HG03159 (cell line): Measurements from ENCODE around the gene CTU2.

Source experiments
- ATAC-seq: cut with Tn5 transposase; IDR thresholded peaks from one replicate; pipeline ENCODE4 v1.9.1; 2021; ENCODE audit warnings: mild to moderate bottlenecking, moderate library complexity; ENCODE audit not compliant: unreplicated experiment

Gene CTU2

DNA sequence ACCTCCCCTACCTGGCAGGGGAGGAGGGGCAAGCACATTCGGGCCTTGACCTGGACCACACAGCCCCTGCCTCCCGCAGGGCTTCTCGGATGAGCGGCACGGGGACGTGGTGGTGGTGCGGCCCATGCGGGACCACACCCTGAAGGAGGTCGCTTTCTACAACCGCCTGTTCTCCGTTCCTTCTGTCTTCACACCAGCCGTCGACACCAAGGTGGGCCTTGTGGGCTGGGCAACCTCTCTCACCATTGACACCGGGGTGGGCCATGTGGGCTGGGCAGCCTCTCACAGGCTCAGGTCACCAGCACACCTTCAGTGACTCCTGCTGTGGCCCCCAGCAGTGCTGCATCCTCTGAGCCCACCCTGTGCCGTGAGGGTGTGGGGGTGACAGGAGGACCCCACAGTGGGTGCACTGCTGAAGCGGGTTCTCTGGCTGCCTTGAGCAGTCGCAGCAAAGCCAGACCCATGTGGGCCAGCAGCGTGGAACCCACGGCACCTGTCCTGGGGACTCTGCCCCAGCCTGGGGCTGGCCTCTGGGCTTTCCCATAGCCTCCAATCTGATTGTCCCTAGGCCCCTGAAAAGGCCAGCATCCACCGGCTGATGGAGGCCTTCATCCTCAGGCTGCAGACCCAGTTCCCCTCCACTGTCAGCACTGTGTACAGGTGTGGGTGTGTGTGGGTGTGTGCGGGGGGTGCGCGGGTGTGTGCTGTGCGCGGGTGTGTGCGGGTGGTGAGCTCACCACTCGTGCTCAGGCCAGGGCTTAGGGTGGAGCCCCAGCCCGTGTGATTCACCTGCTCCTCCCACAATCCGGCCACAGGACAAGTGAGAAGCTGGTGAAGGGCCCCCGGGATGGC is 7.5 kb downstream of the CTU2 start:
- no peak for ATAC-seq

DNA sequence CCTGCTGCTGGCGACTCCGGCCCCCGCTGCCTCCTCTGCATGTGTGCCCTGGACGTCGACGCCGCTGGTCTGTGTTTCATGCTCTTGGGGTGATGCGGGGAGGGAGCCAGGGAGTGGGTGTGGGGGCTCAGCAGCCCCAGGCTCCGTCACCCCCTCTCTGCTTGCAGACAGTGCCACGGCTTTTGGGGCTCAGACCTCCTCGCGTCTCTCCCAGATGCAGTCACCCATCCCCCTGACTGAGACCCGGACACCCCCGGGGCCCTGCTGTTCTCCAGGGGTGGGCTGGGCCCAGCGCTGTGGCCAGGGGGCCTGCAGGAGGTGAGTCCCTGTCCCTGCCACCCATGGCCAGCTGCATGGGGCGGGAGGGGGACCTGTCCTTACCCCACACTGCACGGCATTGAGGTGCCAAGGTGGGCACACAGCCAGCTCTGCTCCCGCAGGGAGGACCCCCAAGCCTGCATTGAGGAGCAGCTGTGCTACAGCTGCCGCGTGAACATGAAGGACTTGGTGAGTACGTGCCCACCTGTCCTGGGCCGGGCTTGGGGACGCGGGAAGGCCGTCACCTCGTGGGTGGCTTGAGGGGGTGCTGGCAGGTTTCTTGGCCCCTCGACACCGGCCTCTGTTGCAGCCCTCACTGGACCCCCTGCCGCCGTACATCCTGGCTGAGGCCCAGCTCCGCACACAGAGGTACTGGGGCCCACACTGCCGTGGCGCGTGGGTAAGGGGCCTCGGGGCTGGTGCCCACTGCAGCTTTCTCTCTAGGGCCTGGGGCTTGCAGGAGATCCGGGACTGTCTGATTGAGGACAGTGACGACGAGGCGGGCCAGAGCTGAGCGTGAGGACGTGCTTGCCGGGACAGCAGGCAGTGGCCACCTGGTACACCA is 8.4 kb downstream of the CTU2 start:
- ATAC-seq = no peak

DNA sequence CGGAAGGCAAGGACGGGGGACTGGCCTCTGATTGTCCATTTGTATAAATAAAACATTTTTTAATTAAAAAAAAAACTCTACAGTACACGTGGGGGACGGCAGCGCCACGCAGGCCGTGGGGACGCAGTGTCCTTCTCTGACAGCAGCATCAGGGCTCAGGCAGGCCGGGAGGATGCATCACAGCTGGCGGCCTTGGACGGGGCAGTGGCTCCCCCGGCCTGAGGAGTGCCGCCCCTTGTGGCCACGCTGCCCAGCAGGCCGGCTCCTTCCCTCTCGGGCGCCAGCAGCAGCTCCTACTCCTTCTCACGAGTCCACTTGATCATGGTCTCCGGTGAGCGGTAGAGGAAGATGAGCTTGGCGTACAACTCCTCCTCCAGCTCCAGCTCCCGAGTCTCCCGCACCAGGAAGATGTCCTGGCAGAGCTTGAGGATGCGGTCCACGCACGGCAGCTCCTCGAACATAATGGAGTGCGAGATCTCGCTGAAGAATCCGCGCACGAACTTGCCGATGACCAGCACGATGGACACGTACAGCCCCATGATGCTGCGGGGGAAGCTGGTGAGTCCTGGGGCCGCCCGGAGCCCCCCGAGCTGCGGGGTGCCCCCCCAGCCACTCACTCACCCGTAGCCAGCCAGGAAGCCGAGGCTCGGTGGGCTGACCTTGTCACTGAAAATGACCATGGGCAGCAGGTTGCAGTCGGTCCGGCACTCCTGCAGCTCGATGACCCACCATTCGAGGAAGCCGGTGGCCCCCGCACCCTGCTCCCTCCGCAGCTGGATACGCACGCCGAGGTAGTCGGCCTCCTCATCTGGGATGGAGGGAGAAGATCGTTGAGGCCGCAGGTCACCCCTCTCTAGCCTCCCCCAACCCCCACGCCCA is 9.2 kb downstream of the CTU2 start:
- ATAC-seq = no peak

DNA sequence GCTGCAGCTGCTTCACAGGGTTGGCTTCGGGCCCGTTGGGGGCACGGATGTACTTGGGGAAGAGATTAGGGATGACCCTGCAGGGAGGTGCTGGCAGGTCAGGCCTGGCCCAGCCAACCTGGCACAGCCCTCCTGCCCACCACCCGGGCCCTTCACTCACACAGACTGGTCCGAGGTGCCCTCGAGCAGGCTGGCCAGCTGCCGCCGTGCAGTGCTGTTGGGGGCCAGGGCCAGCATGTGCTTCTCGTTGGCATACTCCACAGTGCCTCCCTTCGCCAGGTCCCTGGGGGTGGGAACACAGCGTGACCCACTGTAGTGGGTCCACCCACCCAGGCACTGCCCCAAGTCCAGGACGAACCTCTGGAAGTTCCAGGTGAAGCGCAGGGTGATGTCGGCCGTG is 9.9 kb downstream of the CTU2 start:
- ATAC-seq = no peak

DNA sequence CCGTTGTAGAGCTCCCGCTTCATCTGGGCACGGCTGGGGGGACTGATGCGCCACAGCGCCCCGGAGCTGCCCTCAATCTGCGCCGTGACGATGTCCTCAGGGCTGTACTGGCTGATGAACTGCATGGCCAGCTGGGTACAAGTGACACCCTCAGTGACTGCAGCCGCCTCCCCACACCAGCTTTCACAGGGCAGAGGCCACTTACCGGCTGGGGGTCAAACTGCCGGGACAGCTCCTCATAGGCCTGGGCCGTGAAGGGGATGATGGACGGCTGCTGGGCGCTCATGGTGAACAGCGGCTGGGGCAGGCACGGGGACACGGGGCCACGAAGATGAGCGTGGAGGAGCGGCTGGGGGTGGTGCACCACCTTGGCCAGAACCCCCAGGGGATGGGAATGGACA is 10.3 kb downstream of the CTU2 start:
- ATAC-seq = no peak

DNA sequence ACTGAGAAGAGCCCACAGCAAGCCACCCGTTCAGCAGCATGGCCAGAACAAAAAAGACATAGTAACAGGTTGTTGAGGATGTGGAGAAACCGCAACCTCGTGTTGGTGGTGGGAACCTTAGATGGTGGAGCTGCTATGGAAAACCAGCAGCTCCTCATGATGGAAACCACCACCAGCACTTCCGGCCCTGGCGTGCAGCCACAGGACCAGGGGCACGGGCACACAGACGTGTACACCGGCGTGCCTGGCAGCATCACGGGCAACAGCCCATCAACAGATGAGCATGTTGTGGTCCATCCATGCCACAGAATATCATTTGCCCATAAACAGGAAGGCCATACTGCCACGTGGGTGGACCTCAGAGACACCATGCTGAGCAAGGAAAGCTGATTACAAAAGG is 11.9 kb downstream of the CTU2 start:
- no peak for ATAC-seq

DNA sequence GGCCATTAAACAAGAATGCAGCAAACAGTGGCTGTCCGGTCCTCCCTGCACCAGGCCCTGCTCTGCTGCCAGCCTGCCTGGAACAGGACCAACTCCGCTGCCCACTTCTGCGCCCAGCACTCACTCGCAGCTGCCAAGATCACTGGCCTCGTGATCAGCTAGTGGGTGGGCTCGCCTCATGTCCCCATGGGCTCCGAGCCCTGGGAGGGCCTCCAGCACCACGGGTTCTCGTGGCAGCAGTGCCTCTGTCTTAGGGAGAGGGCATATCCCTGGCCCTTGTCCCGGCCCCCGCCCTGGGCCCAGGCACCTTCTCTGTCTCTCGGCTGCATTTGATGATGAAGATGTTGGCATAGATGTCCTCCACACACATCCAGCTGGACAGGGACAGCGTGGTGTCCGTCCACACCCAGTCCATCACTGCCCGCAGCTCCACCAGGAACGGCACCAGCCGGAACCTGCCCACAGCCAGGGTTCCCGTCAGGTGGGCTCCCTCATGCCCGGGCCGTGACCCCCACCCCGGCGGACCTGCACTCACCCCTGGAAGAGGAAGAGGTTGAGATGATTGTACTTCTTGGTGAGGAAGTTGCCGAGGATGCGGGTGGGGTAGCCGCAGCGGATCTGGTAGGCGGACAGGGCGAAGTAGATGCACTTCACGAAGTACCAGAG is 13.1 kb downstream of the CTU2 start:
- no peak for ATAC-seq

DNA sequence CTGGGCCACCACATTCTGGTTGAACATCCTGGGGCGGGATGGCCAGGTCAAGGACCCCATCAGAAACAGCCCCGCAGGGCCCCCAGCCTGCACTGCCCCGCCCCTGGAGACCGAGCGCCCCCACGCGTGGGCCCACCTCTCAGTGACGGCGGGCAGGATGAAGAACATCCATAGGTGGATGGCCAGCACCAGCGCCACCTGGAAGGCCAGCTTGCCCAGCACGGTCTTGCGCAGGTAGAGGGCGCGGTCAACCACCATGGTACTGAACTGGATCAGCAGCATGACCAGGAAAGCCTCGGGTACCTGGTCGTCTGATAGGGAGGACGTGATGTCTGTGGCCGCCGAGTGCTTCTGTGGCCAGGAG is 13.6 kb downstream of the CTU2 start:
- ATAC-seq = no peak

DNA sequence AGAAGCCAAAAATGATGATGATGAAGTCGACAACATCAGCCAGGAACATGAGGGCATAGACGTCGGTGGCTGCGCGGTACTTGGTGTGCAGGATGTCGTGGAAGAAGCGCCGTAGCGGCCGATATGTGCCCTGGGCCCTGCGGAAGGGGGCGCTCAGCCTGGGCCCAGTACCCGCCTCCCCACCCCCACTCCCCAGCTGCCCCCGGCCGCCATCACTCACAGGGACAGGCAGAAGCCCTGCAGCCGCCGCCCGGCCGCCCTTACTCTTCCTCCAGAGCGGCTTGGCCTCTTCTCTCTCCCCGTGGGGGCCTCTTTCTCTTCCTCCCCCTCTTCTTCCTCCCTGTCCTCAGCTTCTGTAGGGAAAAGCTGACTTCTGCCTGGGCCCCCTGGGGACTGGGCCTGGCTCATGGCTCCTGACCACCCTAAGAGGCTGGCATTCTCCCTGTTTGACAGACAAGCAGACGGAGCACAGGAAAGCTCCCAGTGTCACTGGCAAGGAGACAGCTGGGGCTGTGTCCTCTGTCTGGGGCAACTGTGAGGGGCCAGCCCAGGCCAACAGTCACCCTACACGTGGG is 14.2 kb downstream of the CTU2 start:
- ATAC-seq = no peak

DNA sequence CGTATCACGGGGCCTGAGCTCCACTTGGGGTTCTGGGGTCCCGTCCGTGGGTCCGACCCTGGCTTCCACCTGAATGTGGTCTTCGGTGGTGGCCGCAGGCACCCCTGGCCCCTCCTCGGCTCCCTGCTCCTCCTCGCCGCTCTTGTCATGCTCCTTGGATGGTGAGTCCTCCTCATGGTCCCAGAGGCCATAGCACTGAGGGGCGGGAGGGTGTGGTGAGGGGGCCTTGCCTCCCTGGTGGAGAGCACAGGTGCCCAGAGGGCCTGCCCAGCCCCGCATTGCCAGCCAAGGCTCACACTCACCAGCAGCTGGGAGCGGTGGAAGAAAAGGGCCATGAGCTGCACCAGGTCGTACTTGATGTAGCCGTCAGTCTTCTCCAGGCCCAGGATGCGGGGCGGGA is 14.9 kb downstream of the CTU2 start:
- no peak for ATAC-seq

DNA sequence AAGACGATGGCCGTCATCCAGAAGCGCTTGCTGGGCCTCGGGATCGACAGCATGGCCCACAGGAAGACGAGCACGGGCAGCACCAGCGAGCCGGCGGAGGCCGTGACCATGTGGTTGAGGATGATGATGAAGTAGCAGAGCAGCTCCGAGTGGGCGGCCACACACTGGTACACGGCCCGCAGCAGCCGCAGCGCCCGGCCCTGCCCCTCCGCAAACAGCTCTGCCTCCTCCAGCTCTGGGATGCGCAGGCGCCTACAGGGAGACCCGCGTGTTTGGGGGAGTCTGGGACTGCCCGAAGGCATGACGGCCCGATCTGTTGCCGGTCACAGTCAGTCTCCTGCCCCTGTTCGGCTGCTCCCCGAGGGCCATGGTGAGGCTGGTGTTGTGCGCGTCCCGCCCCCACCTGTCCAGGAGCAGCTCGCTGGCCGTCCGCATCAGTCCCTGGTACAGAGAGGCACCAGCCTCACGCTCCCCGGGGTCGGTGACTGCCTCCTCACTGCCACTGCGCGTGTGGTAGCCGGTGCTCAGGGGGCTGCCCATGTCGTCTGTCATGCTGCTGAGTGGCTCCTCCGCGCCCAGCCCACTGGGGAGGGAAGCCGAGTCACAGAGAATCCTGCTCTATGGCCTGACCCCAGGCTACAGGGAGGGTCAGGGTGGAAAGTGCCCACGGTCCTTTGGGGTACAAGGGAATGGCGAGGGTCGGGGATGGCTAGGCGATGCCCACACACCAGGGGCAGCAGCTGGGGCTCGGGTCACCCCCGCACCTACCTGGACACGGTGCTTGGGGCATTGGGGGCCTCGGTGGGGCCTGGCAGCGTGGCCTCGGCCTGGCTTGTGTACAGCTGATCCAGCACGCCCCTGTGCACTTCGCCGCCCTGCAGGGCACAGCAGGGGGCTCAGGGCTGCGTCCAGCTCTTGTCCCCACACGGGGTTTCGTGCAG is 15.8 kb downstream of the CTU2 start:
- no peak for ATAC-seq

DNA sequence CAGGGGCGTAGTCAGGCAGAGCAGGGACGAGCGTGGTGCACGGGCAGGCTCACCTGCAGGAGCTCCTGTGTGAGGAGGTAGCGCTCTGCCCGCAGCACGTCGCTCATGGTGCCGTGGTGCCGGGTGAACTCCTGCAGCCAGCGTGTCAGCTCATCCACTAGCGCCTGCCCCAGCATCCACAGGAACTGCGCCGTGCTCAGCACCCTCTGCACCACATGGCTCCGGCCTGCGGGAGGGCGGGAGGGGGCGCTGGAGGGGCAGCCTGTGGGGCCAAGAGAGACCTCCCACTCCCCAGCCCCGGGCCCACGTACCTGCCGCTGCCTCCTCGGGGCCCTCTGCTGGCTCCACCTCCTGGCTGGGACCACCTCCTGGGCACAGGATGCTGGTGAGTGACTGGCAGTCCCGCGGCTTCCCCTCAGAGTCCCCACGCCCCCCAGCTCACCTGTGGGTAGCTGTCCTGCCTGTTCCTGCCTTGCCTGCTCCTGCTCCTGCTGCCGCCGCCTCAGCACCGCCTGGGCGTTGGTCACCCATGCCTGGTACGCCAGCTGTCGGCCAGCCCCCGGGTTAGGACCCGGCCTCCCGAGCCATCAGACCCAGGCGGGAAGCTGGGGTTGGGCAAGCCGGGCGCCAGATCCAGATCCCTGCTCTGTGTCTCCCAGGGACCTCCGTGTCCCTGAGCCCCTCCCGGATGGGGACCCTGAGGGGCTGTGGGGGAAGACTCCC is 16.6 kb downstream of the CTU2 start:
- no peak for ATAC-seq

DNA sequence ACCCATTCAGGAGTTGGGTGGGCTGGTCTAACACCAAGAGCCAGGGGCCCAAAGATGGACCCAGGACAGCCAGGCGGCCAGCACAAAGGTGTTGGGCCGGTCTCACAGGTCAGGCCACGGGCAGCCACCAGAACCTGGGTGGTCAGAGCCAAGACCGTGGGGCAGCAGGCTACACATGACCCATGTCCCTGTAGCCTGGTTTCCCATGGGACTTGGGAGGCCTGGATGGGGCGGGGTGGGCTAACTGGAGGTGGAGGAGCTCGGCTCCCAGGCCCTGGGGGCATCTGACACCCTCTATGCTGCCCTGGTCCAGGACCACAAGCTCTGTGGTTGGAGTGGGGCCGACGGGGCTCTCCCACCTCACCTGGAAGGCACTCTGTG is 17.2 kb downstream of the CTU2 start:
- no peak for ATAC-seq

DNA sequence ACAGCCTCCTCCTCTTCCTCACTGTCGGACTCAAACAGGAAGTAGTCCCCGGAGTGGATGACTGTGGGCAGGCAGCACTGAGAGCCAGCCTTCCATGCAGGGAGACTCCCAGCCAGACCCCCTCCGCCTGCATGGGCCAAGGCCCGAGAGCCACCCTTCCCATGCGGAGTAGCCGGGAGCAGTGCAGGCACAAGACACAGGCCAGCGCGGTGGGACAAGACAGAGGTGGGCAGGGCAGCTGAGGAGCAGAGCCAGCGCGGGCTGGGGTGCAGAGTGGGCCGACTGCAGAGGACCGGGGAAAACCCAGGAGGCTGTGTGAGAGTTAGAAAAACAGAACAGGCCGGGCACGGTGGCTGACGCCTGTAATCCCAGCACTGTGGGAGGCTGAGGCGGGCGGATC is 17.6 kb downstream of the CTU2 start:
- ATAC-seq = no peak

DNA sequence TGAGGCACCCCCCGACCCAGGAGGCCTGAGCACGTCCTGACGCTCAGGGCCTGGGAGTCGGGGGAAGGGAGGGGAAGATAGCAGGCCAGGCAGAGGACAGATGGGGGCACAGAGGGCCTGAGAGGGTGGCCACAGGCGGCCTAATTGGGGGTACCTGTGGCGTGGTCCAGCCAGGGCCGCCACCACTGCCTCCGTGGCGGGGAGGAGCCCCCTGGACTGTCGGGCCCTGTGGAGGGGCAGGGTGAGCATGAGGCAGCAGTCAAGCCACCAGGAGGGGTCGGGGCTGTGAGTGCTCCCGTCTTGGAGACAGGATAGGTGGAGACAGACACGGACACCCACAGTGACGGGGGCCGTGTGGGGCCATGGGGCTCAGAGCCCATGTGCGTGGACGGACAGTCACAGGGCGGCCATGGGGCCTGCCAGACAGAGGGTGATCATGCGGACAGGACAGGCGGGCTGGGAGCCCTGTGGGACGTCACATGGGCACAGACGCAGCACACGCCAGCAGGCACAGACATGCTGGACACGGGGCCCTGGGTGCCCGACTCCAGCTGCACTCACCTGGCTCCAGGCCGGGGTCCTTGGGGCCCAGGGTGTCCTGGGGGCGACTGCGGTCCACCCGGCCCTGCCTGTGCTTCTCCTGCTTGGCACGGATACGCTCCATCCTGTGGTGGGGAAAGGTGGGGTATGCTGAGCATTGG is 18.7 kb downstream of the CTU2 start:
- no peak for ATAC-seq

DNA sequence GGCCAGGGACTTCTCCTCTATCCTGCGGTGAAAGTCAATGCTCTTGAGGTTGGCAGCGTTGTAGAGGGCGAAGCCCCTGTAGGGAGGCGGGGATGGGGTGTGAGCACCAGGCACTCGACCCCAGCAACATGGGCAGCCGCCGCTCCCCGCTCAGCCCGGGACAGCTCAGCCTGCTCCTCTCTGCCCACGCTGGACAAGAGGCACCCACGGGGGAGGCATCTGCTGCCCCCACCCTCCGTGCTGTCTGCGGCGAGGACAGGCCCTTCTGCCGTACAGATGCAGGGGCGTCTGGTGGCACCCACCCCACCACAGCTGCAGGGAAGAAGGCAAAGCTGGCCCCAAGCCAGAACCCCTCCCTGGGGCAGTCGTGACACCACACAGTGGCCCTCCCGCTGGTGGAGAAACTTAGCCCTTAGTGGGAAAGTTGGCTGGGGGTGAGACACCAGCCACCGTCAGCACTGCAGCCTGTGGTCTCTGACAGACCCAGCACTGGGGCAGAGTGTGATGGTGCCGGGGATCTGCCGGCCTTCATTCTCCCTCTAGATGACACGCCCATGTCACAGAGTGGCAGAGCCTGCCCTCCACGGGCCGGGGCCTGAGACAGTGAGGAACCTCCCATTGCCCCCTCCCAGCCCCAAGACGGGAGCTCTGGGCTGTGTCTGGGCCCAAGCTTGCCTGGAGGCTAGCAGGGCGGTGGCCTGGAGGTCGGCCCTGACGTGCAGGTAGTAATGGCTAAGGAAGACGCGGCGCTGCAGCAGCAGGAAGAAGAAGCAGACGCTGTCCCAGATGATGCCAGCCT is 19.5 kb downstream of the CTU2 start:
- no peak for ATAC-seq

DNA sequence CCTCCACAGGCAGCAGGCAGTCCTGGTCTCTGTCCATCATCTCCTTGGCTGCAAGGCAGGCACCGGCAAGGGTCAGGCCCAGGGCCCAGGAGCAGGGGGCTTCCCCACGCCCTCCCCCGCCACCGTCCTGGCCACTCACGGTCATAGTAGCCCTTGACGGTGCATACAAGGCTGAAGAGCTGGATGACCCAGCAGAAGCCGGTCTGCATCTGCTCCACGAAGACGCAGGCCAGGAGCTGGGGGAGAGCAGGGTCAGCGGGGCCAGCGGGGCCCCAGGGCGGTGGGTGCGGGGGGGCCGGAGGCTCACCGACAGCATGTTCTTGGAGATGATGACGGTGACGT is 20.1 kb downstream of the CTU2 start:
- ATAC-seq = no peak
